Kidney (tissue), 14 donors: ENCODE data around the gene PACS1. TPM values are rescaled to one million over a fixed set of nuclear protein-coding genes. Genes with fewer than 3 reads are reported as not detected.

Source experiments
- DNase-seq, 5 donors: peaks; one replicate each; pipeline ENCODE4 v3.0.0-alpha.2; 2013 to 2020
- FAIRE-seq: peaks from 2 replicates; lab custom pipeline; 2012; peaks lifted over from hg19 to GRCh38; lab: Jason Lieb, UNC
- H3K27ac ChIP-seq, 2 donors: one replicate each; pipeline ENCODE4 v1.7.0; 2013; ENCODE audit warnings: low read depth in 2 of 2, low read length in 2 of 2, inconsistent platforms in 1 of 2
- H3K27me3 ChIP-seq: one replicate; pipeline ENCODE4 v1.7.1; 2013; ENCODE audit warnings: low read length, inconsistent platforms; ENCODE audit not compliant: control insufficient read depth, insufficient read depth
- H3K36me3 ChIP-seq, 3 donors: one replicate each; pipeline versions ENCODE4 v1.7.0 to v1.7.1; 2013; ENCODE audit warnings: low read length in 3 of 3, control low read depth in 1 of 3, inconsistent platforms in 1 of 3; ENCODE audit not compliant: insufficient read depth in 3 of 3, control insufficient read depth in 2 of 3
- H3K4me1 ChIP-seq, 3 donors: one replicate each; pipeline versions ENCODE4 v1.7.0 to v1.7.1; 2013; ENCODE audit warnings: low read length in 3 of 3, inconsistent platforms in 1 of 3, low read depth in 1 of 3; ENCODE audit not compliant: control insufficient read depth in 2 of 3, insufficient read depth in 2 of 3
- H3K4me3 ChIP-seq, 3 donors: one replicate each; pipeline versions ENCODE4 v1.7.0 to v1.8.1; 2013; ENCODE audit warnings: low read length in 3 of 3, control low read depth in 1 of 3, inconsistent platforms in 1 of 3
- H3K9ac ChIP-seq, 3 donors: one replicate each; pipeline versions ENCODE4 v1.7.0 to v1.7.1; 2013; ENCODE audit warnings: low read length in 3 of 3, control low read depth in 1 of 3, inconsistent platforms in 1 of 3
- H3K9me3 ChIP-seq, 3 donors: one replicate each; pipeline versions ENCODE4 v1.7.0 to v1.7.1; 2013; ENCODE audit warnings: low read length in 3 of 3, control low read depth in 1 of 3, inconsistent platforms in 1 of 3; ENCODE audit not compliant: control insufficient read depth in 2 of 3, insufficient read depth in 1 of 3
- CTCF ChIP-seq: IDR thresholded peaks from 3 replicates; pipeline ENCODE4 v1.5.1; 2012; ENCODE audit warnings: mild to moderate bottlenecking, moderate library complexity, borderline replicate concordance; ENCODE audit not compliant: insufficient read depth; ENCODE audit errors: extremely low read depth
- intact Hi-C: fragments of 100-400 bp; cut with DNase I; formaldehyde crosslinking; loops from one replicate; pipeline ENCODE4 v1.11.1; 2022
- polyA plus RNA-seq: library from polyadenylated mRNA; stranded (reverse); fragments of 350-450 nt; fragmentation: Illumina TruSeq; extraction: RNeasy Lipid Tissue Mini Kit (QIAGEN cat#74804); gene quantifications from one replicate; pipeline ENCODE4 v1.2.3, GENCODE V29; 2014; ENCODE audit warnings: low read depth, low replicate concordance; ENCODE audit not compliant: insufficient read depth
- total RNA-seq: library from RNA; stranded (reverse); fragmentation: NEBNext Ultra II Directional; extraction: Animal tissue kit (Norgen Biotek cat#: 25700); gene quantifications from one replicate; pipeline ENCODE4 v1.2.1, GENCODE V29; 2021
- donor health status: control.
- donor health status: control.
- donor health status: control.
- donor health status: control.
- donor health status: control.
- donor health status: DM: yes; HTN: yes; CAD: no.
- donor health status: Normal renal cell carcinoma (clear cell type).

PACS1 gene
- total and polyA plus RNA-seq, 2 donors from 2014 or later: 23.7 to 91.8 TPM

DNA sequence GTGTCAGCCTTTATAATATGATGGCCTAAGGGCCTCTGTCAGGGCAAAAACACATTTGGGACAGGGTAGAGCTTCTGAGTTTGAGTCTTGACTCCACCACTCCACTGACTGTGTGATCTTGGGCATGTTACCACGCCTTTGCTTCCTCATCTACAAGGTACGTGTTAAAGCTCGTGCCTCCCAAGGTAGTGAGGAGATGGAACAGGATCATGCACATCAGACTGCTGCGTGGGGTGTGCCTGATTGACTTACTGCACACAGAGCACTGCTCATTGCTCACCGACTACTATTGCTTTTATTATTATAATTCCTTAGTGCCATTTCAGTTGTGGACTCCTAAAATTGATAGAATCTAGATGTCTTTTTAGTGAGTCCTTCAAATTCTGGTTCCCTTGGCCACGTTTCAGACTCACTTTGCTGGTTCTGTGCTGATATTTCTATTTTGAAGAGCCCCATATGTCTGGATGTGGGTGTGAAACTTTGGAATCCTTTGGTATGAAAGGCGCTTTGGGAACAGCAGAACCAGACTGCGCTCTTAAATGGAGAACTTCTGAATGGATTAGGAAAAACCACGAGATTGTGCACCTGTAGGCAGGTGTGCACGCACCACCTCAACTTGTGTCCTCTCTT, 154.3 kb downstream of the PACS1 start:
- Histone ChIP-seq H3K36me3 (peaks cover 0 to 25% (median 17%) of the 10 kb centered on the region in 3 donors), H3K27ac (no peak overlapping the region), H3K27me3 (no peaks in the 10 kb centered on the region), H3K4me1 (no peaks in the 10 kb centered on the region), H3K9ac (no peak overlapping the region), H3K9me3 (no peaks in the 10 kb centered on the region), H3K4me3 (no peak overlapping the region)
- DNase-seq (peak in 1 of 5 donors; percentile 22), FAIRE-seq (no peak)
- intact Hi-C loops: loop anchor here (10.0 kb wide), 1 partner anchor 50 kb away; the partner anchor contains the start of gene CNIH2
- TF ChIP-seq CTCF: no peak

GRCh38 chr11:66225066-66225465, 155.0 kb downstream of the PACS1 start:
- H3K9me3 ChIP-seq: no peaks in the 10 kb centered on the region
- no peak for FAIRE-seq
- TF ChIP-seq CTCF: no peak

DNA sequence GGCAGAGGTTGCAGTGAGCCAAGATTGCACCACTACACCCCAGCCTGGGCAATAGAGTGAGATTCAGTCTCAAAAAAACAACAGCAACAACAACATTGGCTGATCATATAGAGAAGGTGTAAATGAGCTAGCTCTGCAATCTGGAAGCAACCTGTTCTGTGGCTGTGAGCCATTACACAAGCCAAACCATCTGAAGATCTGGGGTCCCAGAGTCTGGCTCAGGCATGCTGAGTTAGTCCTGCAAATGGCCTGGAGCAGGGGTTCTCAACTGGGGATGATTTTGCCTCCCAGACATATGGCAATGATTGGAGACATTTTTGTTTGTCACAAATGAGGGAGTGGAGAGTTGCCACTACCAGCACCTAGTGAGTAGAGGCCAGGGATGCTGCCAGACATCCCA, 156.0 kb downstream of the PACS1 start:
- TF ChIP-seq CTCF: no peak
- no peak overlapping the region for H3K4me3 ChIP-seq

More at GRCh38 chr11:66225066-66225465, 155.0 kb downstream of the PACS1 start:
- no peaks in the 10 kb centered on the region for H3K27me3 ChIP-seq
- H3K36me3 ChIP-seq: peaks cover 0 to 18% (median 10%) of the 10 kb centered on the region in 3 donors
- peak in 1 of 5 donors; percentile 6 for DNase-seq
- no peaks in the 10 kb centered on the region for H3K4me1 ChIP-seq
- H3K27ac ChIP-seq: no peak overlapping the region
- H3K4me3 ChIP-seq: no peak overlapping the region
- H3K9ac ChIP-seq: no peak overlapping the region
- intact Hi-C loops: loop anchor here (10.0 kb wide), 1 partner anchor 50 kb away; the partner anchor contains the start of gene CNIH2

More for the DNA sequence above, 156.0 kb downstream of the PACS1 start:
- Histone ChIP-seq H3K9me3 (no peaks in the 10 kb centered on the region), H3K4me1 (no peaks in the 10 kb centered on the region), H3K27ac (no peak overlapping the region), H3K9ac (no peak overlapping the region), H3K27me3 (no peaks in the 10 kb centered on the region), H3K36me3 (peaks cover 0 to 10% (median 8%) of the 10 kb centered on the region in 3 donors)
- DNase-seq: peak in 1 of 5 donors; percentile 12
- no peak for FAIRE-seq
- intact Hi-C loops: loop anchor here (10.0 kb wide), 1 partner anchor 49 kb away; the partner anchor contains the start of gene CNIH2
